Cerebellar nuclear complex (tissue), 1 donor: ENCODE results near the gene EXOC6B.

Experiments used
- DNase-seq, 2 experiments: peaks; one replicate each; lab custom pipeline; 2025; lab: John Stamatoyannopoulos, UW

The EXOC6B gene

DNA sequence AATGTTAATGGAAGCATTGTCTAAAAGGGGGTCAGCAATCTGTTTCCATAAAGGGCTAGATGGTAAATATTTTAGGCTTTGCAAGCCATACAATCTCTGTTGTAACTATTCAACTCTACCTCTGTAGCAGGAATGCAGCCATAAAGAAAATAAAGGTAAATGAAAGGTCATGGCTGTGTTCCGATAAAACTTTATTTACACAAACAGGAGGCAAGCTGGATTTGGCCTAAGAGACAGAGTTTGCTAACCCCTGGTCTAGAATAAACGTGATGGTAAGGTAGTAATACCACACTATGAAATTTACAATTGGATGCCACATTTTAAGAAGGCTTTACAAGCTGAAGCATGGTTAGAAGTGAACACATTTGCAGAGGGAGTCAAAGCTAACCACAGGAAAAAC lies 91.4 kb downstream of the EXOC6B start:
- DNase-seq, result no peak

DNA sequence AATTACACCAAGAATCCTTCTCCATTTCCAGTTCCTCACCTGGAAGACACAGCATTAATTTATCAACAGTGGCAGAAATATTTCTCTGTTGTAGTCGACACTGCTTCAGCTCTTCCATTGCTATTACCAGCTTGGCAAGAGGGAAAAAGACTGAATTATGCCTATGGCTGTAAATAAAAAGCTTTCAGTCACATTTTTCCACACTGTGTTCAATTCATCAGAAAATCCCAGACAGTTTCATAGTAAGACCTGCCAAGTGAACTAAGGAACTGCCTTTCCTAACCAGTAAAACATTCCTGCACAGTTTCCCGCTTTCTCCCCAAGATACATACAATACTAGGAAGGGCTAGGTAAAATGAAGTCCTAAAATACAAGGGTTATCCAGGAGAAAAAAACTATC lies 94.7 kb downstream of the EXOC6B start:
- DNase-seq, result no peak

DNA sequence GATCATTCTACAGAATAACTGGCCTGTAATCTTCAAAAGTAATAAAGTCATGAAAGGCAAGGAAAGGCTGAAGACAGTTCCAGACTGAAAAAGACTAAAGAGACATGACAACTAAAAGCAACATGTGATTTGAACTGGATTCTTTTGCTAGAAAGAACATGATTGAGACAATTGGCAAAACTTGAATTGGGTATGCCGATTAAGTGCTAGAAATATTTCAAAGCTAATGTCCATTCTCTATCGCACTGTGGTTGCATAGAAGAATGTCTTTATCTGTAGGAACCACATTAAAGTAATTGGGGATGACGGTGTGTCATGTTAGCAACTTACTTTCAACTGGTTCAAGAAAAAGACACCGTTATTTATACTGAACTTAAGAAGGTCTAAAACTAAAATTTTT lies 98.5 kb downstream of the EXOC6B start:
- DNase-seq, result no peak

DNA sequence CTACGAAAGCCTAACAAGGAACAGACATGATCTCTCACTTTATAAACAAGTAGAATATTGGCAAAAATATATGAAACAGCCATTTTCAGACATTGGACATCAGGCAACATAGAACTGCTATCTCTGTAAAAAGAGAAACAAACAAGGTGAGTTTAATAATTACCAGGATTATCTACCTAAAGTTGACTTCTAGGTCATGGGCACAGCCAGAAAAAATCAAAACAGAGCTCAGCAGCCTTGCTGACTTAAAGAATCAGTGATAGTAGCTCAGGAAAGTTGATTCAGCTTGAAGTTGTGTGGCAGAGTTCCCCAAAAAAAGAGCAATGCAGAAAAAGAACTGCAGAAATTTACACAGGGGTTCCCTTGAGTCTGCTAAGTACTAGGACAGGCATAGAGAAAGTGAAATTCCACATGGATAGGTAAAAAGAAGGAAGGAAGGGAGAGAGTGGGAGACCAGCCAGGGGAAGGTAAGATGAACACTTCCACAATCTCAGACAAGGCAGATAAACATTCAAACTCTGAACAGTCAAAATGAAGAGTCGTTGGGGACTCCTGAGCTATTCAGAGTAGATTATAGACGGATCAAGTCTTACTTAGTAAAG lies 102.0 kb downstream of the EXOC6B start:
- no peak for DNase-seq

DNA sequence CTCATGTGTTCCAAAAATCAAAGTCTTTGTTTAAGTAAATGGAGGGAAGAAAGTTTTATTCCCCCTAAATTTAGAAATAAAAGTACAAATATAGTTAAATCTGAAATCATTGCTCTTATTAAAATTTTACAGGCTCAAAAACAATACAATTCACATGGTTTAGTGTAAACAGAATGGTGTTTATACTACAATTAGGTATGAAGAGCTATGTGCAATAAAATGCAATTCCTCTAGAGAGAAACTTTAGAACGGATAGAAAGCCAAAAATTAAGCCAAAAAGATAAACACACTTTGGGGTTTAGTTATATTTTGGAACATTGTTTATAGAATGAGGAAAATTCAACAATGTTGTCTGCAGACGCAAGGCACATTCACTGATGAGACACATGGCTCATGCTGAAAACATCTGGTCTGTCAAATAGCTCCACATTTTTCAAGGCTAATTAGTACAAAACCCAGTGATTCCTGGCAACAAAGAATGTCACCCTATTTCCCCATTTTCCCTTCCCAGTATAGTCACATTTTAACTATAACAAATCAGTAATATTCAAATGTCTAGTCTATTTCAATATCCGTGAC lies 103.3 kb downstream of the EXOC6B start:
- no peak for DNase-seq

DNA sequence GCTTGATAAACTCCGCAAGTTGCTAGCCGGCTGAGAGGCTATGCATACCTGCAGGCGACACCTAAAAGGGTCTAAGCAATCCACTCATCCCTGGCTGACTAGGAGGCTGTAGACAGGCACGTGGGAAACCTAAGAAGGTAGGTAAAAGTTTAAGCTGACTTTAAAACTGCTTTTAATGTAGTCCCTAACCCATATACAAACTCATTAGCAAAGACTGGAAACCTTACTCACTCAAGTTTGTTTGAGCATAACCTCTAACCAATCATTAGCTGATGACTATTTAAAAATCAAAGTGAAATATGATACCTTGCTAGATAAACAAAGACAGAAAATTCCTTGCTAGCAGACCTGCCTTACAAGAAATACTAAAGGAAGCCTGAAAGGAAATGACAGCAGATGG lies 106.4 kb downstream of the EXOC6B start:
- DNase-seq, result no peak

DNA sequence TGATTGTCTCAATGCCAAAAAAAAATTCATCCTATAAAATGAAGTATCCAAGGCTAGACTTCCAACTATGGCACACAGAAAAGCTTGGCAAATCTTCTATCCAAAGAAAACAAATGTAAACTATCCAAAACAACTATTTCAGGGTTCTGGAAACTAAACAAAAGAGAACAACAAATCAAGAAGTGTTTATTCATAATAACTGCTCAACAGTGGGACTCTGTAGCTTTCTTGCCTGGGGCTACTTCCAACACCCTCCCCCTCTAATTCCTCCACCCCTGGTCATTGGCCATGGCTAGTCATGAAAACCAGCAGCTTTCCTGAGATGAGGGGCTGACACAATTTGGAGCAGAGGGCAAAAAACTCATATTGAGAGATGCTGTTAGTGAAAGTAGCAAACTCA lies 107.0 kb downstream of the EXOC6B start:
- no peak for DNase-seq

DNA sequence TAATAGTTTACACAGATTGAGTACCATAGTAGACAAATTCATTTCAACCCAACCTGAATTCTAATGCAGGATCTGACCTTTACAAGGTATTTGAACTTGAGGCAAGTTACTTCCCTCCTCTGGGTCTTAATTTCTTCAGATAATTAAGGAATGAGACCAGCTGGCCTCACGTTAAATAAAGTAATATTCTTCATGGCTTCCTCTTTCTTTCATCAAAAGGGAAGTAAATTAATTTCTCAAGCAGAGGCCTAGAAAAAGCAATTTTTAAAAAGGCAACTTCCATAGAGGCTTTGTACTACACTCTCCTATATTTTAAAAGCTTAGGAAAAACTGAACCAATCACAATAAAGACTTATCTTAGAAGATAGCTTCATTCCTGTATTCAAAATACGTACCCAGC lies 109.2 kb downstream of the EXOC6B start:
- DNase-seq, result no peak

DNA sequence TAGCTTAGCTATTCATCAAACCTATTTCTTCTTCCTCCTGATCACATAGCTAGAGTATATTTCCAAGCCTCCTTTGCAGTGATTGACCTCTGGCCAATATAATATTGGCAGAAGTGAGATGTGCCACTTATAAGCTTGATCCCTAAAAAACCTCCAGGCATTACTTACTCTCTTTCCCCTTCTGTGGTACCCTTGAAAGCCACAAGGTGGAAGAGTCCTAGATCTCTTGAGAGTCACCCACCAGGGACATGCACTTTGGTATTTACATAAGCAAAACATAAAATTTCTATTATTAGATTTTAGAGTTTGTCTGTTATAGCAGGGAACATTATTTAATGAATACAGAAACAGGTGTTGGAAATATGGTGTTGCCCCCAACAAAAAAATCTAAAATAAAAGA lies 112.0 kb downstream of the EXOC6B start:
- DNase-seq, result no peak

DNA sequence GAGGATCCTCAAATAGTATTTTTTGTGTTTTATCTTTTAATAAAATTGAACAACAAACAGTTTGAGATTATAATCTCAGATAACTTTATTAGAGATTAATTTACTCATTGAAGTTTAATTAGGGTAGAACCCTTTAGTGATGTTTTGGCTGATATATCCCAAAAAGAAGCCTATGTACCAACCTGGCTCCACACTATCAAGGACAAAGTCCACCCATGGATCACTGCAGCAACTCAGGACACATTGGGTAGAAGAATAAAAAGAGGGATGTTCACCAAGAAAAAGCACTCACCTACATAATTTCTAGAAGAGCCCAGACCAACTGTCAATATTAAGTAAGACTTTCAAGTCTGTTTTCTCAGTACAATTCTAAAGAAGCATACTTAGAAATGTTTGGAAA lies 112.9 kb downstream of the EXOC6B start:
- DNase-seq, result no peak

DNA sequence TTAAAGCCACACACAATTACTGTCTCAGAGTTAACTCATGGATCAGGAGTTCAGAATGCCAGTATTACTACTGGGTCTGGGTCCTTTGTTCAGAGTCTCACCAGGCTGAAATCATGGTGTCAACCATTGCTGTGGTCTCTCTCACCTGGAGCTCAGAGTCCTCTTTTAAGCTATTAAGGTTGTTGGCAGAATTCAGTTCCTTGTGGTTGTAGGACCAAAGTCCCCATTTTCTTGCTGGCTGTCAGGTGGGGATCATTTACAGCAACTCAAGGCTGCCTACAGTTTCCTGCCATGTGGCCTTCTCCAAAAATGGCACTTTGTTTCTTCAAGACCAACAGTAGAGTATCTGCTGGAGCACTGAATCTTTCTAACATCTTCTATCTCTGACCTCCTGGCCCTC lies 113.5 kb downstream of the EXOC6B start:
- no peak for DNase-seq

DNA sequence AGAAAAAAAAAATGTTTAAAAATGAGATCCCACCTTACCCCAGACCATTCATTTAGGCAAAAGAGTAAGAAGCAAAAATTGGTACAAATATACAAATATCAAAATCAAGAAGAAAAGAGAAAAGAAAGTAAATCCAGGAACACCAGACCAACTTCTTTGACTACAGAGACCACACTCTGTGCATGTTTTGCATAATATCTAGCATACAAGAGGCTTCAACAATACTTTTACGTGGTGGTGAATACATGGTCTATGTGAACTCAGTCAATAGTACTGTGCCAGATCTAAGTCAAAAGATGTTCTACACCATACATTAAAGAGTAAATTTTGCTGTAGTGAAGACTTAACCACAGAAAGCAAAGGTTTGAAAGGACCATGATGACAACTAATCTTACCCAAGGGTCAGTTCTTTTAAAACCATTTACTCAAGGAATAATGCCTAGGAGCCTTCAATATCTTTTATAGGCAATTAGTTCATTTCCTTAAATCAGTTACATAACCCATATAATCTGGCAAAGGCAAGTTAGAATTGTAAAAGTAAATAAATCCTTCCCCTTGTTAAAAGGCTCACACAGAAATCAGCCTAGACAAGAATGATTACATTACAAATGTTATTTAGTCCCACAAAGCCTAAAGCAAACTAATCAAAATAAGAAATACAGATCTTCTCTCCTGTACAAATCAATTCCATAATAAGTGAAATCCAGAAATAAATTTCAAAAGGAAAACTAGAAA lies 115.2 kb downstream of the EXOC6B start:
- DNase-seq, result no peak

DNA sequence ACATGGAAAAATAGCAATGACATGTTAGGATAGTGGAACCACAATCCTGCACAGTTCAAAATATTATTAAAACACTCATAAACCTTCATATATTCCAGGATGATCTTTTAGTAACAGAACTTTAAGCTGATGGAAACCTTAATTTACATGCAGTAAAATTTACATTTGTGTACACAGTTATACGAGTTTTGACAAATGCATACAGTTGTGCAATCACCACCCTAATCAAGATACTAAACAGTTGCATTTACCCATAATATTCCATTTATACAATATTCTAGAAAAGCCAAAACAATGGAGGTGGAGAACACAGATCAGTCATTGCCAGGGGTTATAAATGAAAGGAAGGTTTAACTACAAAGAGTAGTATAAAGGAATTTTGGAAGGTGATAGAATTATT lies 117.6 kb downstream of the EXOC6B start:
- DNase-seq, result no peak

DNA sequence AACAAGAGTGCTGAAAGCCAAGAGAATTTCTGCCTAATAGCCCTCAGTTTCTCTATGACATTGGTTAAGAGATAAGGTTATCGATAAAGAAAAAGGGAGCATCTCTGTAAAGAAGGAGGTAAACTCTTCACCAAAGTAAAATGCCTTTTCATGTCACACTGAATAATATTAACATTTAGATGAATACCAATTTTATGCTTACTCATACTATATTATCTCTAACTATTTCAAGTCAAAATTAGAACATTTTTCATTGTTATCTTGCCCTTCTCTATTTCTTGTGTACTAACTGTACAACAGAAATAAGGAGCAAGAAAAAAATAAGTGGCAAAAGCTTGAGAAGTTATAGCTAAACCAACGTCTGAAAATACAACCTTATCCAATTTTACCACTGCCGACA lies 127.5 kb downstream of the EXOC6B start:
- no peak for DNase-seq

DNA sequence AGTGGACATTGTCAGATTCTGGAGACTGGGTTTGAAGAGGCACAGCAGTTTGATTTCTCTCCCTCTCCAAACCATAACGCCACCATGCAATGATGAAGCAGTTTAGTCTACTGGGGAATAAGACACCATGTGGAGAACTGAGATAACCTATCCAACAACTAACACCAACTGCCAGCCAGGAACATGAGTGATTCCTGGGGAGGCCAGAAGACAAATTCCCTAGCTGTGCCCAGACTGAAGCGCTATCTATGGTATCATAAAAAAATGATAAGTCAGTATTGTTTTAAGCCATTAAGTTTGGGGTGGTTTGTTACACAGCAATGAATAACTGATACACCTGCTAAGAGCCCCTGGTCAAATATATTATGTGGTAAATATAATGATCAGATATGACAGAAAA lies 129.3 kb downstream of the EXOC6B start:
- DNase-seq, result no peak

DNA sequence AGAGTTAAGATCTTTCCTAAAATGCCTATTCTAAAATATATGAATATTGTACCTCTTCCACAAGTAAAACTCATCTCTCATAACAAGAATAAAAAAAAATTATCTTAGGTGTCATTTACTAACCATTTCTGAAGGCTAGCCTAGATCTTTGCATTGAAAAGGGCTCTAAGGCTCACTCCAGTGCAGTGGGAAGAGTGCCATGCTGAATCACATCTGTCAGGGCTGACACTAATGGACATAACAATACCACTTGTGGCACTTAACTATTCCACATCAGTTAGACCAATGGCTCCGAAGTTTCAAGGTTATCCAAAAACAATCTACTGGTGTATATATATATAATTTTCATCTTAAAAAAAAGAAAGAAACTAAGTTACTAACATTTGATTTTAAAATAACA lies 130.2 kb downstream of the EXOC6B start:
- no peak for DNase-seq

DNA sequence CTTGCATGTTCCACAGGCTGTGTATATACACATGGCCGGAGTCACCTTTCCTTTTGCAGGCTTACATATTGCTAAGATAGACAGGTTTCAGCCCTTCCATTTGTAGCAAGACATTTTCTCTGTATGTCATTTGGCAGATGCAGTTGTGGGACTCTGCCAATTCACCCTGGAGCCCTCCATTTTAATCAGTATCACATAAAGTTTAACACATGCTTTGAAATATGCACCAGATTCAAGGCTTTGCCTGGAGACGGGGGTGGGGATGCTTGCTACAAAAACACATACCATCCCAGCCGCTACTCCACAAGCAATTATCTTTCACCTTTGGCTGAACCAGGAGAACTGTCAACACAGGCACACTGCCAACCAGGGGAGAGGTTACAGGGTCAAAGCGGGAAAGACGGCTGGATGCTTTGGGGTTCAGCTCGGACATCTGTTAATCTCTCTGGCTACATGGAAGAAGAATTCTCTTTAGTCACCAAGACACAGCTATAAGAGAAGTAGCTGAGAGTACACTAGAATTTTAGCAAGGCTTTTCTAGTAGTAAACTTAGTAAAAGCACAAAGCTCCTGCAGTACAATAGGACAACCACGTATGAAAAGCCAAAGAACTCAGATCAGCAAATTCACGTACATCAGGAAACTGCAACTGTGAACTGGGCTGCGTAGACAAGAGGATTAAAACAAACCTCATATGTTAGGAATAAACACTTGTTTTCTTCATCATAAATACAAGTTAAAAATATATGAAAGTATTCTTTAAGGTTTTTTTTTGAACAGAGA lies 130.9 kb downstream of the EXOC6B start:
- no peak for DNase-seq

DNA sequence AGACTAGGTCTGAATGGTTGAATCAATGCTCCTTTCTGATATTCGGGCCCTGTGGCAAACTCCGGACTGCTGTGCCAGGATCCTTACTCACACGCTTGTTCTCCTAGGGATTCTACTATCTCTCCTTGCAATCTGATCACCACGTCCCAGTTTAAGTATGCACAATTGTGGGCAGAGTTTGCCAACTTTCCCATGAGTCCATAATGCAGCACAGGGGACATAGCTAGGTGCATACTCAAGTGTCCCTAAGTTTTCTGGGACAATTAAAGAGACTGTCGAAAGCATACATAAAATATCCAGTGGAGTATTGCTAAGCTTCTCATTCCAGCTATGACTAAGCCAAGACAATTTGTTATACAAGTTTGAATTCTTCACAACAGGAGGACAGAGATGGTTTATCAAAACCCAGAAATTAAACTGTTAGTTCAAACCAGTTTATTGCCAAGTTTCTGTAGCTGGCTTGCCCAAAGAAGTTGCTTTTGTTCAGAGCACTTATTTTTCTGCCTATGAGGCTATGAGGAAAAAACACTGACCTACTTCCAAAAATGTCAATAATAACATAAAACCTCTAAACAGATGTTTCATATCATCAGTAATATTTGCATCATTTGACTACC lies 136.1 kb downstream of the EXOC6B start:
- DNase-seq, result no peak

DNA sequence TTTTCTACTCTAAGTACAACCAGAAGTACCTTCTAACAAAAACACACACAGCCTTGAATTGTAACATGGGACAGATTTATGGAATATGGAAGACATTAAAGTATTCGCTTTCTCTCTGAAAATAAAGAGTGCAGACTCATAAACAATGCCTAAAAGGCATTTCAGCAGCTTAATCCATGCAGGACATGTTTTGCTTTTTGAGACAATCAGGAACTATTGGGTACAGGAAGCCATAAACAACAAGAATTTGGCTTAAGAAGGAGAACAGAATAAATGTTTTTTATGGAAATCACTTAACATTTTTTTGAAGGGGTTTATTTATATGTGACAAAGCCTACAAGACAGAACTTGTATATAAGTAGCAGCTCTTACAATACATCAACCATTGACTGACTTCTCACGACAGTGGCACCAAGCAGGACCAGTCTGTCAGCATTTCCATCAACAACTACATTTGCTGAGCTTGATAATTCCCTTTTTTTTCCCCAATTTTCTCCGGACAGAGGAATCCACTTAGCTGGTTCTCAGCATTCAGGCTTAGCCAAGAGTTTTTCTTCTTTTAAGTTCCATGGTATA lies 140.1 kb downstream of the EXOC6B start:
- no peak for DNase-seq

DNA sequence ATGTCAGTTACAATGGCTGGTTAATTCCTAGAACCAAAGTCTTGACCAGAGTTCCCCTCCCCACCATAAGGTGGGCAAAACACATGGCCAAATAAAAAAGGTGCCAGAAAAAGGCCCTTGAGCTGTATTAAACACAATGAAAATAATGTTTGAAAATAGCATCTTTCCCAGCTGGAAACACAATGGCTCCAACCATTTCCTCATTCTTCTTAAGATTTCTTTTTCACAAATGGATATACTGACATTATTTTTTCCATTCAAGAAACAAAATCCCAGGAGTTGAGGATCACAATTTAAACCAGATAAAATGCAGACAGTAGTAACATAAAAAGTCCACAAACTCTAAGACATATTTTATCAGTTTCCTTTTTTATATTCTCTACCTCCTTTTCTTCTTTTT lies 143.8 kb downstream of the EXOC6B start:
- DNase-seq, result no peak

DNA sequence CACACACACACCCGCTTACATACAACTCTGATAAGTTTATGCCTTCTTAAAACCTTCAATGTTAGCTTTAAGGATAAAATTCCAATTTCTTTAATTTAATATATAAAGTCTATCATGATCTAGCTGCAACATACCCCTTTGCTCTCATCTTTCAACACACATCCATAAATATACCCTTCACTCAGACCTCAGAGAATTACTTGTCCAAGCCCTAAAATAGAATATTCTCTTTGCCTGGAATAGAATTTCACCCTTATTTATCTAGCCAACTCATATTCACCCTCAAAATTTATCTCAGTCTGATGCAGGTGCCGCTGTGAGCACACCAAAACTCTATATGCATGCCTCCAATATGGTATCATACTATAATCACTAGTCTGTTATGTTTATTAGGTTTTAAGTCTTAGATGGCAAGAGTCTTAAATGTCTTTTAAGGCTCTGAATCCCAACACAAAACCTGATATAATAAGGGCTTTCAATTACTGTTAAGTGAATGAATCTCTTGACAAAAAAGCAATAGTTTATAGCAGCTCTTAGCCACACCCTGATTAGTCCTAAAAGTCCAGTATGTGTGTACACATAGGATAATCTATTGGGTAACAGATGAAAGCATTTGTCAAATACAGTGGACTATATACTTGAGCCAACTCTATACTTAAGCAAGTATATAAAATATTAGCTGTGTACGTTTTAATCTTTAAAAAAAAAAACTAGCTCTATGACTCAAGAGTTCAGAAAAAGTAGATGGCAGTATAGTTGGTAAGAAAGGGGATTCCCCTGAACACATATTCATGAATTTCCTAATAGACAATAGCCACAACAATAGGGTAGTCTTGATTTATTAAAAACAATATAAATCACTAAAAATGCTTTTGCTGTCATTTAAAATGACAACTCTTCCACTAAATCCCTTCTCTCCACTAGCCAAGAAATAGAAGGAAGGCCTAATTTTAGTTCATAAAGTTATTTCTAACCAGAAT lies 144.5 kb downstream of the EXOC6B start:
- DNase-seq, result no peak
